Retina (tissue), 1 donor: ENCODE data around the gene SRC.
"Not testable (repeated sequence)": the region's sequence is repeated elsewhere in the genome, so short reads cannot be mapped to it uniquely, and the experiment has no call there.

Experiments
- DNase-seq: peaks from one replicate; pipeline ENCODE4 v3.0.0-alpha.2; 2016

SRC gene

GRCh38 chr20:37337208-37337991 is 8.5 kb upstream of the SRC start:
- no peak for DNase-seq

- not testable (repeated sequence) for DNase-seq
Measured at GRCh38 chr20:37338380-37338779, 7.6 kb upstream of the SRC start.

DNA sequence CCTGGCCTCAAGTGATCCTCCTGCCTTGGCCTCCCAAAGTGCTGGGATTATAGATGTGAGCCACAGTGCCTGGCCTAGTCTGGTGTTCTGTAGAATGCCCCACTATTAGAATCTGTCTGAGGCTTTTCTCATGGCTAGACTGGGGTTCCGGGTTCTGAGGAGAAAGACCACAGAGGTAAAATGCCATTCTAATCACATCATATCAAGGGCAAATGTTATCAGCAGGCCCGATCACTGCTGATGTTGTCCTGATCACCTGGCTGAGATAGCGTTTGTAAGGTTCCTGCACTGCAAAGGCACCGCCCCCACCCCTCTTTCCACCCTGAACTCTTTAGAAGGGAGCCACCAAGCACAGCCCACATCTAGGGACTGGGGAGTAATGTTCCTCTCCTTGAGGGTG is 6.7 kb upstream of the SRC start:
- no peak for DNase-seq

- DNase-seq, result not testable (repeated sequence)
Measured at GRCh38 chr20:37339764-37340109, 6.2 kb upstream of the SRC start.

- DNase-seq, result no peak
Measured at GRCh38 chr20:37340998-37341397, 4.9 kb upstream of the SRC start.

DNA sequence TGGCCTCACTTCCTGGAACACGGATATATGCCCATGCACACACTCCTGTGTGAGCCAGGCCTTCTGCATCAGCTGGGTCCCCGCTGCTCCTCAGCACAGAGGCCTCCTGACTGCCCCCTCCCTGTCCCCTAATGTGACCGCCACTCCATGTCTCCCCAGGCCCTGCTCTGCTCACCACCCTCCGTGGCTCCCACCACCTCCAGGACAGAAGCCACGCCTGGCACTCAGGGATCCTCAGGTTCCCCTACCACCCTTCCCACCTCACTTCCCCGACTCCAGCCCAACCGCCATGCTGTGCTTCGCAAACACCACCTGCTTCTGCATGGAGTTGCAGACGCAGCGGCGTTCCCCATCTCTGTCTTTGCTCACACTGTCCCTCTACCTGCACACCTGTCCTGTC is 4.3 kb upstream of the SRC start:
- DNase-seq, result no peak

GRCh38 chr20:37342231-37343177 is 3.4 kb upstream of the SRC start:
- DNase-seq, result no peak

DNA sequence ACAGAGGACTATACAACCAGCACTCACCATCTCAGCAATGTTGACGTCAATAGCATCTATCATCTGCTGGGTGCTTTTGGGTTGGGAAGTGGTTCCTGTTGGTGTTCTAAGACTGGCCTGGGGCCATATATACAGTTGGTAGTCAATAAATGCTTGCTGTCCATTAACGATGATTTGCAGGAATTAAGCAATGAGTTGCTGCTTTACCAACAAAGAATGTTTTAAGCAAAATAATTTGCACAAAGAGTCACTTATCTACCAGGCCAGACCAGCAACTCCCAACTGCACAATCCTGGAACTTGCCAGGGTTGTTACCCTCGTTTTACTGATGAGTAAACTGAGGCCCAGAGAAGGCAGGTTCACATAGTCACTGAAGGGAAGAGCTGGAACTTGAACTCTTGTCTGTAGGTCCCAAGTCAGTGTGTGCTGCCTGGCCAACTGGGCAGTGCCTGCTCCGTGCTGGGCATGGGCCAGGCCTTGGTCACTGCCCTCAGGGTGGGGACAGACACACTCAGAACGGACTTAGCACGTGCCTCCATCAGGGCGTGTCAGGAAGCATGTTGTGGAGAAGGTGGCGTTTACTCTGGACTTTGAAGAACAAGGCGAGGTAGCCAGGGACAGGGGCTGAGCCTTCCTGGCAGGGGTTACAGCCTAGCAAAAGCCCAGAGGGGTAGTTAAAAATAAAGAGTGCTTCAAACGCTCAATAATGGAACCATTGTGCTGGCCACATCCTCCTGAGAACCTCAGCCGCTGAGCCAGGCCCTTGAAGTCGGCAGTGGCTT is 2.5 kb upstream of the SRC start:
- no peak for DNase-seq

DNA sequence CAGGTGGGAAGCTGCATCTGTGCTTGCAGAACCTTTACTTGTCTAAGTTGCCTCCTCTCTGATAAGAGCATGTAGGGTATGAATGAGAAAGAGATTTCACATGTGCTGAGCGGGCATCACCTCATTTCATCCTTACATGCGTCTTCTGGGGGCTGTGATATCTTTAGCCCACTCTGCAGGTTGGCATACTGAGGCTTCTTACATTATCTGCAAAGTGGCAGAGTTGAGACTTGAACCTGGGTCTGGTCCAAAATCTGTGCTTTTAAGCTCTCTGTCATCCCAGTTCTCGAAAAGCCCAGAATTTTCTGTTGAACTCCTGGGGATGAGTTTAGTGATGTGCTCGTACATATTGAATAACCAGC is 2.0 kb upstream of the SRC start:
- DNase-seq, result no peak

DNA sequence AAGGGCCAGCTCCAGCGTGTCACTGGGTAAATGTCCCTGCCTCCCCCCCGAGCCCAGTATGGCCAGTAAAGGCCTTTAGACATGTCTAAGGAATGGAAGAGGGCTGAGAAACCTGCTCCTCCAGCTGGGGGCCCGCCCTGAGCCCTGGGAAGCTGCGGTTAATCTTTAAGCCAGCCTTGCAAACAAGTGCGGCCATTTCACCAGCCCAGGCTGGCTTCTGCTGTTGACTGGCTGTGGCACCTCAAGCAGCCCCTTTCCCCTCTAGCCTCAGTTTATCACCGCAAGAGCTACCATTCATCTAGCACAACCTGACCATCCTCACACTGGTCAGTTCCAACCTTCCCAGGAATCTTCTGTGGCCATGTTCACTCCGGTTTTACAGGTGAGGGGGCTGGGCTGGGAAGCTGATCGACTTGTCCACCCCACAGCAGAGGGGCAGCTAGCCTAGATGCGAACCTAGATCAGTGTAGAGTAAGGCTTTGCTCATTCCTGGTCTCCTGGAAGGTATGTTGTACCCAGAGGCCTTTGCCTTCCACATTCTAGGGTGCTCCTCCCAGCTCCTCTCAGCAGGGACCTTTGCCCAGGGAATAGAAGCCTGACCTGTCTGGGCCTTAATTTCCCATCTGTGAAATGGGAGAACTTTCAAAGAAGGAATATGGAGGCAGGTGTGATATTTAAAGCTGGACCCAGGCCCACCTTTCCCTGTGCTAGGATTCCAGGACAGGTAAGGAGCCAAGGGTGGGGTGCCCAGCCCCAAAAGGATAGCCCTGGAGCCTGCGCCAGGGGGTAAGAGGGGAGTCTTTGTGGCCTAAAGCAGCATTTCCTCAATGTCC is 1.2 kb upstream of the SRC start:
- no peak for DNase-seq

DNA sequence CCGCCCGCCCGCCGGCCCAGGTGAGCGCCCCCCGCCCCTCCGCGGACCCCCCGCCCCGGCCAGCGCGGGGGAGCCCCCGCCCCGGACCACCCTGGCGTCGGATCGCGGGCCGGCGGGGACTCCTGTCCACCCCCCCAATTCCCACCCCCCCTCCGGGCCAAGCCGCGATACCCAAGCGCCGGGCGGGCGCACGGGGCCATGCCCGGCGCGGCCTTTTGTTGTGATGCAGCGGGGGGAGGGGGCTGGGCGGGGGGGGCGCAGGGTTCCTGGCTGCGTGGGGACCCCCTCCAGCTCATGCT is 245 bp downstream of the SRC start:
- no peak for DNase-seq

GRCh38 chr20:37346535-37347346 is 801 bp downstream of the SRC start:
- no peak for DNase-seq

DNA sequence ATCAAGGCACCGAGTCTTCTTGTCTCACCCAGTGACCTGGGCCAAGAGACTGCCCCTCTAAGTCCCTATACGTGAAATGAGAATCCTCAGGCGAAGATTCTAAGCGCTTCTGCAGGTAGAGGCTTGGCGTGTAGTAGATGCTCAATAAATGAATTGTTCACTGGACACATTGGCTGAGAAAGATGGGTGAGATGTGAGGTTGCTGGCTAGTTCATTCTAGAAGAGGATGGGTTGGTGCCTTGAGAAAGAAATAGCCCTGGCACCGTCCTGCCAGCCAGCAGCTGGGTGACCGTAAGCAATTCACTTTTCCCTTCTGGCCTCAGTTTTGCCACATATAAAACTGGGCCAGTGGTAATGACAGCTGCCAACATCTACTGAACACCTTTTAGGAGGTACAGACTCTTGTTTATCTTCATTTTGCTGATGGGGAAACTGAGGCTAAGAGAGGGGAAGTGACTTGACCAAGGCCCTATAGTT is 1.4 kb downstream of the SRC start:
- no peak for DNase-seq

- no peak for DNase-seq
Measured at GRCh38 chr20:37347891-37348791, 2.2 kb downstream of the SRC start.

DNA sequence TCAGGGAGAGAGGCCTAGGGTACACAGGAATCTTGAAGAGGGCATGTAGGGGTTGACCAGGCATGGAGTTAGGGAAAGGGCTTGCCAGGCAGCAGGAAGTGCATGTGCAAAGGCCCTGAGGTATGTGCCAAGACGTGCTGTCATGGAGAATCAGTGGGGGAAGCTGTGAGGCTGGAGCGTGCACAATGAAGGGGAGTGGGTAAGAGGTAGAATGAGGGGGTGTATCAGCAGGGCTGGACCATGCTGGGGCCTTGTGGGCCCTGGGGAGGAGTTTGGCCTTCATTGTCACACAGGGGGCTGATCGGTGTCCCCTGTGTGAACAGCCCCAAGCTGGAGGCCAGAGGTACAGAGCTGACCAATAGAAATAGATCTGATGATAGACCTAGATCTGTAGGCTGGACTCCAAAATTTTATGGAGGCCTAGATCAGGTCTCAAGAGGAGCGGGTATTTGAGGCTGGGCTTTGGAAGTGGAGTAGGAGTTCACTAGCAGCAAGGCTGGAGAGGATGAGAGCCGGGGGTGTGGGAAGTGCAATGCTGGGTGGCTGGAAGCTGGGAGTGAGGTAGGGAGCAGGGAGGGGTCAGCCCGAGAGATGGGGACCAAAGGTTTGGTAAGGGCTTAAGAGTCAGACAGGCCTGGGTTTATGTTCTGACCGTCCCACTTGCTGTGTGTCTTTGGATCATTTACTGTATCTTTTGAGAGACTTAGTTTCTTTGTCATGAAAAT is 3.0 kb downstream of the SRC start:
- DNase-seq, result no peak

GRCh38 chr20:37349517-37350491 is 3.9 kb downstream of the SRC start:
- no peak for DNase-seq

DNA sequence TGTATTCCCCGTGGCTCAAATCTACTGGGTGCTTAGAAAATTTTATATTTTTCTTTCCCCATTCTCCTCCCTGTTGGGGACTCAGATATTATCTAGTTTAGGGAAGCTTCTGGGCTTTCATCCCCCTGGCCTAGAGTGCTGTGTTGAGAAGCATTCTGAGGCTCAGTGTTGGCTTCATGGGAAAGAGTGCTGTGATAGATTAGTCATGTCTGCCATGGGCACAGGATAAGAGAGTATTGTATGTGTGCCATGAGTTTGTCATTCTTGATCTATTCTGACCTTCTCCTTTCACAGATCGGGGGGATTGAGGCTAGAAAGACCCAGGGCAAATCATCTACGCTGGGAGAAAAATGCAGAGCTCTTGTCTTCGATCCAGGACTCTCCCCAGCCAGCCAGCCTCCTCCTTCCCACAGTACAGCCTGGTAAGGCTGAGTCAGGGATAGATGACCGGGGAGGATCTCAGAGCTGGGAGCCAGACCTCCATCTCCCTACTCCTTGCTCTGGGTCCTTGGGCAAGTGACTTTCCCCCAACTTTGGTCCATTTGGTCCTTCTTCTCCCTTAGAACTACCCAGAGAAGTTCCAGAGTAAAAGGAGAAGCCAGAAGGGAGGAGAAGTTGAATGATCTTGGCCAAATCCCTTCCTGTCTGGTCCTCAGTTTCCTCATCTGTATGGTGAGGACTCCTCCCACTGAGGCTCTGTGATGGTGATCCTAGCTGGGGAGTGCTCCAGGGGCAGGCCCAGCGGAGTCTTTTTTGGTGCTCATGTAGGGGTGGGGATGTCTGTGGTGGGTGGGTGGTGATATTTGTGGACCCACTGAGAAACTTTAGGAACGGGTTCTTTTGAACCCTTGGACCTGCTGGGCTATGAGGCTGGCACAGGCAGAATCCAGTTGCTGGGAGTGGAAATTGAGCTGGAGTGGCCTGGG is 5.0 kb downstream of the SRC start:
- DNase-seq, result no peak
